SK-N-SH treated with all-trans-retinoic acid at 6 μM for 48 hours (cell line): ENCODE measurements around the gene RAPGEF5.

Experiments used
- ATAC-seq: fragments of 200-7000 bp; cut with Tn5 transposase; 3 replicates; pipeline ENCODE4 v1.9.1; 2020; ENCODE audit warnings: mild to moderate bottlenecking, moderate library complexity
- ARNTL ChIP-seq: fragments of 450-650 bp; formaldehyde crosslinking; IDR thresholded peaks from 2 replicates; pipeline ENCODE4 v1.5.0; 2020; ENCODE audit warnings: low read depth, mild to moderate bottlenecking, moderate library complexity, borderline replicate concordance
- BACH2 ChIP-seq: fragments of 250-450 bp; sonication (Bioruptor Pico); IDR thresholded peaks from 2 replicates; pipeline ENCODE4 v1.9.0; 2021; ENCODE audit warnings: mild to moderate bottlenecking, borderline replicate concordance
- CSDC2 ChIP-seq: fragments of 250-450 bp; sonication (Bioruptor Pico); IDR thresholded peaks from 2 replicates; pipeline ENCODE4 v1.5.0; 2020; ENCODE audit warnings: mild to moderate bottlenecking, moderate library complexity
- ESRRG ChIP-seq: fragments of 250-450 bp; sonication (Bioruptor Pico); IDR thresholded peaks from 2 replicates; pipeline ENCODE4 v1.6.1; 2021; ENCODE audit warnings: mild to moderate bottlenecking
- GLIS3 ChIP-seq: fragments of 250-450 bp; sonication (Bioruptor Pico); IDR thresholded peaks from 2 replicates; pipeline ENCODE4 v1.5.0; 2020; ENCODE audit warnings: mild to moderate bottlenecking, moderate library complexity
- PPARA ChIP-seq: fragments of 250-450 bp; sonication (Bioruptor Pico); IDR thresholded peaks from 2 replicates; pipeline ENCODE4 v1.5.0; 2020; ENCODE audit warnings: mild to moderate bottlenecking, borderline replicate concordance
- RARB ChIP-seq: fragments of 250-450 bp; sonication (Bioruptor Pico); IDR thresholded peaks from 2 replicates; pipeline ENCODE4 v1.8.0; 2021; ENCODE audit warnings: mild to moderate bottlenecking, moderate library complexity
- SNAI2 ChIP-seq: fragments of 250-450 bp; sonication (Bioruptor Pico); IDR thresholded peaks from 2 replicates; pipeline ENCODE4 v1.5.0; 2020; ENCODE audit warnings: mild to moderate bottlenecking, moderate library complexity
- TCF4 ChIP-seq: fragments of 250-450 bp; sonication (Bioruptor Pico); IDR thresholded peaks from 2 replicates; pipeline ENCODE4 v1.8.0; 2021; ENCODE audit warnings: mild to moderate bottlenecking, moderate library complexity, borderline replicate concordance
- TOX ChIP-seq: fragments of 250-450 bp; sonication (Bioruptor Pico); IDR thresholded peaks from 2 replicates; pipeline ENCODE4 v1.8.0; 2021; ENCODE audit warnings: mild to moderate bottlenecking, moderate library complexity, borderline replicate concordance
- ZFP30 ChIP-seq: fragments of 450-650 bp; formaldehyde crosslinking; IDR thresholded peaks from 2 replicates; pipeline ENCODE4 v1.5.0; 2022; ENCODE audit warnings: mild to moderate bottlenecking, moderate library complexity
- ZNF565 ChIP-seq: fragments of 450-650 bp; formaldehyde crosslinking; conservative IDR thresholded peaks from 2 replicates; pipeline ENCODE4 v1.5.0; 2020; ENCODE audit warnings: low read depth, mild to moderate bottlenecking, moderate library complexity
- ZNF70 ChIP-seq: fragments of 450-650 bp; formaldehyde crosslinking; IDR thresholded peaks from 2 replicates; pipeline ENCODE4 v1.5.0; 2020; ENCODE audit warnings: mild to moderate bottlenecking, moderate library complexity
- ZNF8 ChIP-seq: fragments of 450-650 bp; formaldehyde crosslinking; IDR thresholded peaks from 2 replicates; pipeline ENCODE4 v1.5.0; 2020; ENCODE audit warnings: mild to moderate bottlenecking, moderate library complexity
- TF ChIP-seq, protein P1 (sequence below): fragments of 250-450 bp; sonication (Bioruptor Pico); IDR thresholded peaks from 2 replicates; pipeline ENCODE4 v1.5.0; 2020; ENCODE audit warnings: mild to moderate bottlenecking, moderate library complexity
- TF ChIP-seq, protein P2 (sequence below): fragments of 250-450 bp; sonication (Bioruptor Pico); IDR thresholded peaks from 2 replicates; pipeline ENCODE4 v1.5.1; 2020; ENCODE audit warnings: low read depth, mild to moderate bottlenecking, moderate library complexity
- TF ChIP-seq, protein P3 (sequence below): fragments of 250-450 bp; sonication (Bioruptor Pico); IDR thresholded peaks from 2 replicates; pipeline ENCODE4 v1.5.1; 2021; ENCODE audit warnings: mild to moderate bottlenecking, moderate library complexity
- TF ChIP-seq, protein P4 (sequence below): fragments of 250-450 bp; sonication (Bioruptor Pico); IDR thresholded peaks from 2 replicates; pipeline ENCODE4 v1.8.0; 2021; ENCODE audit warnings: low read depth, mild to moderate bottlenecking, moderate library complexity, borderline replicate concordance
- TF ChIP-seq, protein P5 (sequence below): fragments of 250-450 bp; sonication (Bioruptor Pico); IDR thresholded peaks from 2 replicates; pipeline ENCODE4 v1.8.0; 2020; ENCODE audit warnings: mild to moderate bottlenecking, moderate library complexity, borderline replicate concordance

The RAPGEF5 gene

DNA sequence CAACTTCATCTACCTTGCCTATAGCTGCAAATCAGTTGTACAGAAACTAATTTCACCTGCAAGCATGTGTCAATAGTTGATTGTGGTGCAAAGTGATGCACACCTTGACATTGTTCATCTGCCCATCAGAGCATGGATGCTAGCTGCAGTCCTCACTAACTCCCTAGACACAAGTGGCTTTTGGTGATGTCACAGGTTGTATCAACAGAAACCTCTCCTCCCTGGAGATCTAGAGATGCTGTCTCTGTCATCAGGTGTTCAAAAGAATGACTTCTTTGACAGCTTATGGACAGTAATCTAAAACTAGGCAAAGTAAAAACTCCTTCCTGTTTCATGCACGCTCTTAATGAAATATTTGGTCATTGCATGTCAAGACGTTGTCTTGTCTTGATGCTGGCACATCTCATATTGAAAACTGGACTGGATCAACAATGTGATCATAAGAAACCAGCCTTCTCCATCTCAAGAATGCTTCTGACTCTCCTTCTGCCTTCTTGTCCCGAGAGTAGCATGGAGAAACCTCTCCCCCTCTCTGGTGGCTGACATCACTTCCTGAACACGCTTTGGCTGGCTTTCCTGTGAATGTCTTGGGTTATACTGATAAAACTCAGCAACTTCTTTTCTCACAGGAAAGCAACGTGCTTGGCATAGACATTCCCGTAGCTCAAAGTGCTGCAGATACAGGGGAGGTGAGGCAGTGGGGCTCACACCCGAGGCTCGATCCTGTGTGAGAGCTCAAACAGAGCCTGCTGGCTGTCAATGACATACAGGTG, 235.1 kb downstream of the RAPGEF5 start (continued):
- TF ChIP-seq, protein P1, sequence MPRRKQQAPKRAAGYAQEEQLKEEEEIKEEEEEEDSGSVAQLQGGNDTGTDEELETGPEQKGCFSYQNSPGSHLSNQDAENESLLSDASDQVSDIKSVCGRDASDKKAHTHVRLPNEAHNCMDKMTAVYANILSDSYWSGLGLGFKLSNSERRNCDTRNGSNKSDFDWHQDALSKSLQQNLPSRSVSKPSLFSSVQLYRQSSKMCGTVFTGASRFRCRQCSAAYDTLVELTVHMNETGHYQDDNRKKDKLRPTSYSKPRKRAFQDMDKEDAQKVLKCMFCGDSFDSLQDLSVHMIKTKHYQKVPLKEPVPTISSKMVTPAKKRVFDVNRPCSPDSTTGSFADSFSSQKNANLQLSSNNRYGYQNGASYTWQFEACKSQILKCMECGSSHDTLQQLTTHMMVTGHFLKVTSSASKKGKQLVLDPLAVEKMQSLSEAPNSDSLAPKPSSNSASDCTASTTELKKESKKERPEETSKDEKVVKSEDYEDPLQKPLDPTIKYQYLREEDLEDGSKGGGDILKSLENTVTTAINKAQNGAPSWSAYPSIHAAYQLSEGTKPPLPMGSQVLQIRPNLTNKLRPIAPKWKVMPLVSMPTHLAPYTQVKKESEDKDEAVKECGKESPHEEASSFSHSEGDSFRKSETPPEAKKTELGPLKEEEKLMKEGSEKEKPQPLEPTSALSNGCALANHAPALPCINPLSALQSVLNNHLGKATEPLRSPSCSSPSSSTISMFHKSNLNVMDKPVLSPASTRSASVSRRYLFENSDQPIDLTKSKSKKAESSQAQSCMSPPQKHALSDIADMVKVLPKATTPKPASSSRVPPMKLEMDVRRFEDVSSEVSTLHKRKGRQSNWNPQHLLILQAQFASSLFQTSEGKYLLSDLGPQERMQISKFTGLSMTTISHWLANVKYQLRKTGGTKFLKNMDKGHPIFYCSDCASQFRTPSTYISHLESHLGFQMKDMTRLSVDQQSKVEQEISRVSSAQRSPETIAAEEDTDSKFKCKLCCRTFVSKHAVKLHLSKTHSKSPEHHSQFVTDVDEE (CRISPR knock-in tag) = no peak
- TF ChIP-seq CSDC2 (CRISPR knock-in tag) = no peak
- TF ChIP-seq, all 23 proteins: peak for 0

DNA sequence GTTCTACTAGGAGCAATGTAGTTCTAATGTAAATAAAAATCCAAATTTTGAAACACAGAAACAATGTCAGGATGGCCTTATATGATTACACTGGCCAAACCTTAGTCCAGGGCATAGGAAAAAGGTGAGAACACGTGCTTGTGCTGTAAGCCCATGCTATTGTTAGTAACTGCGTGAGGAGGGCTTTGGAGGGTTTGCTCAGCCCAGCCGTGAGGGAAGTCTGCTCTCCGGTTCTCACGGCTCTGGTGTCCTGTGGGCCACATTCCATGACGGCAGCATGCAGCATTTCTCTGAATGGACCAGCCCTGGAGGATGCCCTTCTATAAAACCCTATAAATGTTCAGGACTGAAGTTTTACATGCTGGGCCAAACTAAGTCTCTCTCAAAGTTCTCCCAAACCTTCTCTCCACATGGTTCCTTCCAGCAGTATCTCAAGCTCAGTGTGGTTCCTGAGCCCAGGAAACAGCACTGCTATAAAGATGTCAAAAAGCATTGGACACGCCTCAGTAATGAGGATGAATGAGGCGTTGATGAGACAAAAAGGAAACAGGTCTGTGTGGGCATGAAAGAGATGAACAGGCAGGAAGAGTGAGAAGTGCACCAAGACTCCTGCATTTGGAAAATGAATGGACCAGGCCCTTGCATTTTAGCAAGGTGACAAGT, 236.4 kb downstream of the RAPGEF5 start:
- TF ChIP-seq RARB (CRISPR knock-in tag) (no peak), SNAI2 (CRISPR knock-in tag) (no peak), ZNF8 (CRISPR knock-in tag) (no peak), ZNF565 (CRISPR knock-in tag) (no peak), TCF4 (CRISPR knock-in tag) (no peak), ZNF70 (no peak), ESRRG (CRISPR knock-in tag) (no peak), ZFP30 (CRISPR knock-in tag) (no peak), GLIS3 (CRISPR knock-in tag) (no peak), PPARA (CRISPR knock-in tag) (no peak), BACH2 (CRISPR knock-in tag) (no peak), ARNTL (CRISPR knock-in tag) (no peak), TOX (CRISPR knock-in tag) (no peak)
- TF ChIP-seq, protein P2, sequence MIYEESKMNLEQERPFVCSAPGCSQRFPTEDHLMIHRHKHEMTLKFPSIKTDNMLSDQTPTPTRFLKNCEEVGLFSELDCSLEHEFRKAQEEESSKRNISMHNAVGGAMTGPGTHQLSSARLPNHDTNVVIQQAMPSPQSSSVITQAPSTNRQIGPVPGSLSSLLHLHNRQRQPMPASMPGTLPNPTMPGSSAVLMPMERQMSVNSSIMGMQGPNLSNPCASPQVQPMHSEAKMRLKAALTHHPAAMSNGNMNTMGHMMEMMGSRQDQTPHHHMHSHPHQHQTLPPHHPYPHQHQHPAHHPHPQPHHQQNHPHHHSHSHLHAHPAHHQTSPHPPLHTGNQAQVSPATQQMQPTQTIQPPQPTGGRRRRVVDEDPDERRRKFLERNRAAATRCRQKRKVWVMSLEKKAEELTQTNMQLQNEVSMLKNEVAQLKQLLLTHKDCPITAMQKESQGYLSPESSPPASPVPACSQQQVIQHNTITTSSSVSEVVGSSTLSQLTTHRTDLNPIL (CRISPR knock-in tag) = no peak
- TF ChIP-seq, protein P3, sequence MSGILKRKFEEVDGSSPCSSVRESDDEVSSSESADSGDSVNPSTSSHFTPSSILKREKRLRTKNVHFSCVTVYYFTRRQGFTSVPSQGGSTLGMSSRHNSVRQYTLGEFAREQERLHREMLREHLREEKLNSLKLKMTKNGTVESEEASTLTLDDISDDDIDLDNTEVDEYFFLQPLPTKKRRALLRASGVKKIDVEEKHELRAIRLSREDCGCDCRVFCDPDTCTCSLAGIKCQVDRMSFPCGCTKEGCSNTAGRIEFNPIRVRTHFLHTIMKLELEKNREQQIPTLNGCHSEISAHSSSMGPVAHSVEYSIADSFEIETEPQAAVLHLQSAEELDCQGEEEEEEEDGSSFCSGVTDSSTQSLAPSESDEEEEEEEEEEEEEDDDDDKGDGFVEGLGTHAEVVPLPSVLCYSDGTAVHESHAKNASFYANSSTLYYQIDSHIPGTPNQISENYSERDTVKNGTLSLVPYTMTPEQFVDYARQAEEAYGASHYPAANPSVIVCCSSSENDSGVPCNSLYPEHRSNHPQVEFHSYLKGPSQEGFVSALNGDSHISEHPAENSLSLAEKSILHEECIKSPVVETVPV (CRISPR knock-in tag) = no peak
- TF ChIP-seq, protein P1 (CRISPR knock-in tag) = no peak
- TF ChIP-seq, protein P4, sequence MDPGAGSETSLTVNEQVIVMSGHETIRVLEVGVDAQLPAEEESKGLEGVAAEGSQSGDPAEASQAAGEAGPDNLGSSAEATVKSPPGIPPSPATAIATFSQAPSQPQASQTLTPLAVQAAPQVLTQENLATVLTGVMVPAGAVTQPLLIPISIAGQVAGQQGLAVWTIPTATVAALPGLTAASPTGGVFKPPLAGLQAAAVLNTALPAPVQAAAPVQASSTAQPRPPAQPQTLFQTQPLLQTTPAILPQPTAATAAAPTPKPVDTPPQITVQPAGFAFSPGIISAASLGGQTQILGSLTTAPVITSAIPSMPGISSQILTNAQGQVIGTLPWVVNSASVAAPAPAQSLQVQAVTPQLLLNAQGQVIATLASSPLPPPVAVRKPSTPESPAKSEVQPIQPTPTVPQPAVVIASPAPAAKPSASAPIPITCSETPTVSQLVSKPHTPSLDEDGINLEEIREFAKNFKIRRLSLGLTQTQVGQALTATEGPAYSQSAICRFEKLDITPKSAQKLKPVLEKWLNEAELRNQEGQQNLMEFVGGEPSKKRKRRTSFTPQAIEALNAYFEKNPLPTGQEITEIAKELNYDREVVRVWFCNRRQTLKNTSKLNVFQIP (CRISPR knock-in tag) = no peak
- TF ChIP-seq, protein P5, sequence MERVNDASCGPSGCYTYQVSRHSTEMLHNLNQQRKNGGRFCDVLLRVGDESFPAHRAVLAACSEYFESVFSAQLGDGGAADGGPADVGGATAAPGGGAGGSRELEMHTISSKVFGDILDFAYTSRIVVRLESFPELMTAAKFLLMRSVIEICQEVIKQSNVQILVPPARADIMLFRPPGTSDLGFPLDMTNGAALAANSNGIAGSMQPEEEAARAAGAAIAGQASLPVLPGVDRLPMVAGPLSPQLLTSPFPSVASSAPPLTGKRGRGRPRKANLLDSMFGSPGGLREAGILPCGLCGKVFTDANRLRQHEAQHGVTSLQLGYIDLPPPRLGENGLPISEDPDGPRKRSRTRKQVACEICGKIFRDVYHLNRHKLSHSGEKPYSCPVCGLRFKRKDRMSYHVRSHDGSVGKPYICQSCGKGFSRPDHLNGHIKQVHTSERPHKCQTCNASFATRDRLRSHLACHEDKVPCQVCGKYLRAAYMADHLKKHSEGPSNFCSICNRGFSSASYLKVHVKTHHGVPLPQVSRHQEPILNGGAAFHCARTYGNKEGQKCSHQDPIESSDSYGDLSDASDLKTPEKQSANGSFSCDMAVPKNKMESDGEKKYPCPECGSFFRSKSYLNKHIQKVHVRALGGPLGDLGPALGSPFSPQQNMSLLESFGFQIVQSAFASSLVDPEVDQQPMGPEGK = no peak
- no peak for ATAC-seq
